Dedifferentiated amniotic fluid mesenchymal stem cell (primary cell): ENCODE data around the gene GLRX.
"Not testable (repeated sequence)": the region's sequence is repeated elsewhere in the genome, so short reads cannot be mapped to it uniquely, and the experiment has no call there.

Experiments
- DNase-seq: peaks from one replicate; pipeline ENCODE4 v3.0.0-alpha.2; 2016; ENCODE audit errors: extremely low spot score

The GLRX gene

GRCh38 chr5:95822542-95823181 lies at the start of gene GLRX:
GLRX (minus strand) TSS chr5:95822726; CDS start chr5:95822662, 64 bp downstream.
- peak; percentile 88 for DNase-seq

GRCh38 chr5:95871146-95871806 lies 48.8 kb upstream of the GLRX start:
- no peak for DNase-seq

DNA sequence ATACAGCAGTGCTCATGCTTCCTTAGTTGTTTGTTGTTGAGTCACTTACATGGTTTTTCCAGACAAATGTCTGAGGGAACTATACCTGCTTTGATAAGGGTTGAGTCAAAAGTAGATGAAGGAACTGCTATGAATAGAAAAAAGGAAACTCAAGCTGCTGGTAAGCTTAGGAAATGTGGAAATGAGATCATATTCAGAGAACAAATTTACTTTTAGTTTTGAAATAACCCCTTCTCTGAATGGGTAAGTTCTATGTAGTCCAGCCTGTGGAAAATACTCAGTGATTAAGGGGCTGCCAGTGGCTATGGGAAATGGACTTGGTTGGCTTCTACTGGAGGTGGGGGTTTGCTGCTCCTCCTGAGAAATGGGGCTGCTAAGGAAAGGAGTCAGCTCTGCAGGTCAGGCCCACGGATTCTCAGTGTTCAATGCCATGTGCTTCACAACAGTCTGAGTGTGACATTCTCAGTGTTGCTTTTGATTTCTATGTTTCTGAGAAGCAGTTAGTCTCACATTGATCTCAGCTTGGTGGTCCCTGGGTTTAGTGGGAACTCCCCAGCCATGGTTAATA lies 47.7 kb upstream of the GLRX start:
- no peak for DNase-seq

DNA sequence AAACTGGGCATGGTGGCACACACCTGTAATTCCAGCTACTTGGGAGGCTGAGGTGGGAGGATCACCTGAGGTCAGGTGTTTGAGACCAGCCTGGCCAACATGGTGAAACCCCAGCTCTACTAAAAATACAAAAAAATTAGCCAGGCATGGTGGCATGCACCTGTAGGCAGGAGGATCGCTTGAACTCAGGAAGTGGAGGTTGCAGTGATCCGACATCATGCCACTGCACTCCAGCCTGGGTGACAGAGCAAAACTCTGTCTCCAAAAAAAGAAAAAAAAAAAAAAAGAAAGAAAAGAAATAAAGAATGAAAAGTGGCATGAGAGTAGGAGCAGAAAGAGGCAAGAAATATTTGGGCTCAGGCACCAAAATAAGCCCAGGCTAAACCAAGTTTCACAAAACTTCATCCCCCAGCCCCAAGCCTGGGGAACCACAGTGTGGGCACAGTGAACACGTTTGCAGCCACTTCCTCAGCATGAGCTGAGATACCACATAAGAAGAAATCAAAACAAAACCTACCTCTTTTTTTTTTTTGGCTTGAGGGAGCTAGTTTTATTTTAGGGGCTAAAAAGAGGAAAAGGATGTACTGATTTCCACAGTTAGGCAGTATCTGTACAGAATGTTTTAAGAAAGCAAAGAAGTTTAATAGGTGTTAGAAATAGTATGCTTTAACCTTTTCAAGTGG lies 46.8 kb upstream of the GLRX start:
- DNase-seq: not testable (repeated sequence)

- DNase-seq: no peak
Measured at GRCh38 chr5:95868136-95868535, 45.6 kb upstream of the GLRX start.

- DNase-seq: no peak
Measured at GRCh38 chr5:95866435-95867040, 44.0 kb upstream of the GLRX start.

DNA sequence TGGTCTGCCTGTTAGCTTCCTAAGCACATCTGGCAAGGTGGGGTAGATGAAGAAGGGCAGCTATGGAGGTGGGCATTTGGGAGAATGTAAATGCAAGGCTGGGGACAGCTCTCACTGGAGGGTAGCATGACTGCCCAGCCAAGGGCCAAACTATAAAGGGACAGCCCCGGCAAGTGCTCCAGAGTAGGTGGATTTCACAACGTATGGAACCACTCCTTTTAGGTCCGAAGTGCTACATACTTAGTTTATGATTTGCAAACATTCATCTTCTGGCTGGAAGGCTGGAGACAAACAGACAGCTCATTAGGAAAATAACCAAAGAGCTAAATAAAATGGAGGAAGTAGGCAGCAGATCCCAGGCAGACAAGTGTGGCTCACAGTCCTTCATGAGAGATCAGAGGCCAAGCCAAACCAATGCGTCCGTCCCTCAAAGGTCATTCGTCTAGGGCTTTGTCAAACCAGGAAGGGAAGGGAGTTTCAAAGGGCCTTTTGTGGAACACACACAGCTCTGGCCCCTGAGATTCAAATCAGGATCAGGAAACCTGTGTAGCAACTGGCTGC lies 42.5 kb upstream of the GLRX start:
- no peak for DNase-seq

- DNase-seq: no peak
Measured at GRCh38 chr5:95864456-95864855, 41.9 kb upstream of the GLRX start.

DNA sequence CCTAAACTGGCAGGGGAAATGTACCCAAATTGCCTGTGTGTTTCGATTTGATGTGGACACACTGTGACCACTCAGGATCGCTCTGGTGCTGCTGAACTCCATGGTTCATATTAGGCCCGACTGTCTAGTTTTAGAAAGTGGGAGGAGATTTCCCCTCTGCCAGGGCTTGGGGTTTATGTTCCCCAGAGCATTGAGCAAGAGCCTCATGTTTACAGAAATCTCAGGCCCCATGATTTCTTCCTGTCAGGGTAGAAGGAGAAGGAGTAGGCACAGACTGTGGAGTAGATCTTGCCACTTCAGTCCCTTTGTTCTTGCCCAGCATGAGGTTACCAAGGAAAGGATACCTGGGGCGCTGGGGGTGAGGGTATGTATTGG lies 40.8 kb upstream of the GLRX start:
- peak; percentile 36 for DNase-seq

- no peak for DNase-seq
Measured at GRCh38 chr5:95862671-95863382, 40.3 kb upstream of the GLRX start.

- no peak for DNase-seq
Measured at GRCh38 chr5:95861864-95862561, 39.5 kb upstream of the GLRX start.

DNA sequence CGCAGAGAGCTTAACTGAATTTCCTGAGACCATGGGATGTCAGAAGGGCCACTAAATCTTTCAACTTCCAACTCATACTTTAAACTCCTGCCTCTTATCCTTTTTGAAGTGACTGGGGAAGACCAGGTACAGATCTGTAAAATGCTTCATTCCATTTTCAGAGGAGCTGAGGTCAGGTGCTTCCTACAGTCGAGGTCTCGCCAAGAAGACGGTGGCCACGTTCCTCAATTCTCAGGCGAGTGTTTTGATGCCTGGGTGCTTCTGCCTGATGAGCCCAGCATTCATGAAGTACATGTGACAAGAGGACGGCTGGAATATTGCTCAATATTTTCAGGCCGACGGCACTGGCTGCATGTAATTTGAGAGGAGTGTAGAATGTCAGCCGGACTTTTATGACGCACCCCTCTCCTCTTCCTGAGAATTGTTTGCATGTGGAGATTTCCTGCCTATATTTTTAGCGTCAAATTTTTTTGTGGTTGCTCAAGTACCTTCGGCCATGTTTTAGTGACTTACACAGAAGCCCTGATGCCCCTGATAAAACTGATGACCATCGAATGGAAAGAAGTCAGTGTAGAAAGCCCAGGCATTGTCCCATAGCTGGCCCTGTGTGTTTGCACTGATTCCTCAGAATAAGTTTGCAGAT lies 38.8 kb upstream of the GLRX start:
- DNase-seq: peak; percentile 96

DNA sequence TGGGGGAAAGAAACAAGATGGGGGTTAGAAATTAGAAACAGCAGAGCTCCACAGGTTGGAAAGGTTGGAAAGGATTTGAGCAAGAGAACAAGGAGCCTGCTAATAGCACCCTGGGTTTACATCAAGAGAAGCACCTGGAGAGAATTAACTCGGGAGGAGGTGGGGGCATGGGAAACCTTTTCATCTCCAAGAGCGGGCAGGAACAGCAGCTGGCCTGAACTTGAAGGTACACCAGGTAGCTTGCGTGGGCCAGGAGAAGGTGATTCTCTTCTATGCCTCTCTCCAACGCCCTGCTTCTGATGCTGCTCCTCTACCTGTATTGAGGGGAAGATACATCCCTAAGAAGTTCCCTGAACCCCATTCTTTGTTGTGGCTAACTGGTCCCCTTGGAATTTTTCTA lies 37.1 kb upstream of the GLRX start:
- DNase-seq: no peak

DNA sequence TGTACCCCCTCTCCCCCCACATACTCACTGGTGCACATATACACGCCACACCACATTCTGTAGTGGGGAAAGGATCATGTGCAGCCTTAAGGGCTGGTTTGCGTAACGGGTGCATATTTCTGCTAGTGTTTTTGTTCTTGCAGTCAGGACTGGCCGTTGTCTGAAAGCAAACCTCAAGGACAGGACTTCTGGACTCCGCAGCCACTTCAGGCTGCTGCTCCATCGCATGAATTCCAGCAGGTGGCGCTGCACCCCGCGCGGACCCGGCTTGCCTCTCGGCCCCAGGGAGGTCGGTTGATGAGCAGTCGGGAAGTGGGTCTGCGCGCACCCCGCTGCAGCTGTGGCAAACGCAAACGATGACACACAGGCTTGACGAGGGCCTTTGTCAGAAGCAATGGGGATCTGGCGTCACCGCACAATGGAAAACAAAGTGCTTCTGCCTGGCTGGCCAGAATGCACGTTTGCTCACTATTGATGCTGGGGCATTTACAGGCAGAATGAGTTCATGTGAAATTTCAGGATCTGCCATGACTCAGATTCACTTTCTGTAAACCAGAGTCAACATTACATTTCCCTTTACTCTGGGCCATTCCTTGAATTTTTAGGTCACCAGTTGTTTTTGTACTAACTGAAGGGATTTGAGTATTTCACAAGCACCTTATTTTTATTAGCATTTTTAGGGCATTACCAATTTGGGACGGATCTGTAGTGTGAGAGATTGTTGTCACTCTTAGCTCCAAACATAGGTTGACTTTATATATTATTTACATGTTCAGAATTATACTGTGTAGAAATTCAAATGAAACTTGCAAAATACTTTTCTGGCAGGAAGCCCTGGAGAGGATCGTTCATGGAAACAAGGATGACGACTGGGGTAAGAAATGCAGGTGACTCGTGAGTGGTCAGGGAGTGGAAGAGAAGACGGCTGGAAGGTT lies 36.4 kb upstream of the GLRX start:
- peak; percentile 91 for DNase-seq

- no peak for DNase-seq
Measured at GRCh38 chr5:95858023-95858461, 35.5 kb upstream of the GLRX start.

DNA sequence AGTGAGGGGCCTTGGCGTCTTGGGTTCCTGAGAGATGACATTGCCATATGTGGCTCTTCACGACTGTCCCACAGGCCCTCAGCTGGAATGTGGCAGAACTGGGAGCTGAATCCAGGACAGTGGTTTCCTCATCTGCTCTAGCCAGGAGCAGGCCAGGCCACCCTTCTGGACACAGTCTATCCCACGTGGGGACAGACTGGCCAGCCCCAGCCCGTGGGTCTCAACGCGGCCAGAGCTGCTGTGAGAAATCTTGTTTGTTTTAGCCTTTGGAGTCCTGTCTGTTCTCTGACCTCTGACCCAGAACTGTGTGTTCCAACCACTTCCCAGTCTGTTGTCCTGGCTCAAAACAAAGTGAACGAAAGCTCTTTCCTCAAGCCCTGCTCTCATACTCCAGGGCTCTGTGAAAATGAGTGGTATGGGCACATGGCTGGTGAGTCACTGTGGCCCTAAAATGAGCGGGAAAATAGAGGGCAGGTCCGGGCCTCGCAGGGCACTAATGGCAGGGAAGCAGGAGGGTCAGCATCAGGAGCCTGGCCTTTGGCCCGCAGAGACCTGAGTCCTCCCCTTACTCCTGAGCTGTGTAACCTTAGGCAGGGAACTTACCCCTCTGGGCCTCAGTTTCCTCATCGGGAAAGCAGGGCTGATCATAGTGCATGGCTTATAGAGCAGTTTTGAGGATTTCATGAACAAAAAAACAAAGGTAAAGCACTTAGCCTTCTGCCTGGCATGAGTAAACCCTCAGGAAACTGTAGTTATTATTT lies 34.8 kb upstream of the GLRX start:
- no peak for DNase-seq

- DNase-seq: no peak
Measured at GRCh38 chr5:95856501-95856981, 34.0 kb upstream of the GLRX start.

DNA sequence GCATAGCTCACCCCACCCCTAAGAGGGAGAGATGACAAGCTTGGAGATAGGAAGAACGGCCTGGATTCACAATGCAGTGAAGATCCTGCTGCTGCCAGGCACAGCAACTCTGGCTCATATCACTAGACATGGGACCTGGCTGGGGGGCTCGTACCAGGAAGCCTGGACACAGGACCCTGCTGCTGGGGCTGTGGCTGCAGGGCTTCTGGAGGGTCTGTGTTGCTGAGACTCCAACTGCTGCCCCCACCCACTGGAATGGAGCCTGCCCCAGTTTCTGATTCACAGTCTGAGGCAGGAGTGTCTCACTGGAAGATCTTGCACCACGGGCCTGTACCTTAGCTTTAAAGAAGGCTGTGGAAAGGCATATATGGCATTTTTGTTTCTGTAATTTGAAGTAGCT lies 31.0 kb upstream of the GLRX start:
- DNase-seq: no peak
